ENCODE results near the gene LRRC8C. TPM values are rescaled to one million over a fixed set of nuclear protein-coding genes. Genes with fewer than 3 reads are reported as not detected.
A peak's percentile ranks its signal among the peaks of the same experiment; 100 is the strongest.
"Not testable (repeated sequence)": the region's sequence is repeated elsewhere in the genome, so short reads cannot be mapped to it uniquely, and the experiment has no call there.

Gene LRRC8C
- total RNA-seq, 2 experiments from 2014 or later = 38.2 to 41.8 TPM

DNA sequence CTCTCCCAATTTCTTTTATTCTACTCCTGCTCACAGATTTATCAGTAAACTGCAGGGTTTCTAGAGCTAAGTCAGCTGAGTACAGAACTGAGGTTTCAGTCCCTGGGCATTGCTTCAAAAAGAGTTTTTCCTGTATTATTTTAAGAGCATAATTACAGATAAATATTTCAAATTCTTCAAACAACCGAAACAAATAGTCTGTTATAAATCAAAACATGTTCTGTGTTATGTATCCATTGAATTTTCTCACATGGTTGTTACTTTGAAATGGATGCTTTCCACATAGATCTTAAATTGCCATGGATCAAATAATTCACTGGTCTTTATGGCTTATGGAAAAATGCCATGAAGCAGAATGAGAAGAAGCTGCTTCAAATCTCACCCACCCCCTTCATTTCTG lies 64.5 kb downstream of the LRRC8C start:
- peaks cover 68% of the 10 kb centered on the region for H3K4me1 Mint-ChIP-seq
- peaks cover 40% of the 10 kb centered on the region for H3K36me3 Mint-ChIP-seq
- DNase-seq = no peak
- no peak overlapping the region for H3K4me3 Mint-ChIP-seq
- H3K27me3 Mint-ChIP-seq = no peaks in the 10 kb centered on the region
- H3K27ac Mint-ChIP-seq = peak overlapping the region; percentile 61
- no peak for ATAC-seq (ENCODE audit: low read depth)
- no peaks in the 10 kb centered on the region for H3K9me3 Mint-ChIP-seq
- POLR2A ChIA-PET = no interaction called here

DNA sequence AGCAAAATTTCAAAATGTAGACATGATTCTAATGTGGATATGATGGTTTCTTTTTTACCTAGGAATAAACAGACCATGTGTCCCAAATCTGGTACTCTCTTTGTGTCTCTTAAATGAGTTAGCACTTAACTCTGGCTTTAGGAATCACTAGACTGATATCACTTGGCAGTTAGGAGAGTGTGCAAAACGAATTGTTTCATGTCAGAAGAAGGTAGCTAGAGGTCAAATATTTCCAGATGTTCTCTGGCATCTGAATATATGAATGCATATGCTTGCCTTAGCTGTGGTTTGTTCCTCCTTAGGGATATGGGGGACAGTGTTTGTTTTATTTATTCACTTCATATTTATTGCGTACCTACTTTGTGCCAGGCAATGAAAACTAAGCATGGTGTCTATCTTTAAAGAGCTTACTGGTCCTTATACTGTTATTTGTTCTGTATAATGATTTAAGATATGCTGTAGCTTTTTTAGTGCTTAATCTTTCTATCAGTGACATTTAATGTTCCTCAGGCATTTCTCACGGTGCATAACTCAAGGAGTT lies 65.2 kb downstream of the LRRC8C start:
- peak overlapping the region; percentile 61 for H3K27ac Mint-ChIP-seq
- peaks cover 63% of the 10 kb centered on the region for H3K4me1 Mint-ChIP-seq
- H3K9me3 Mint-ChIP-seq = no peaks in the 10 kb centered on the region
- ATAC-seq (ENCODE audit: low read depth) (no peak), DNase-seq (no peak)
- peaks cover 44% of the 10 kb centered on the region for H3K36me3 Mint-ChIP-seq
- POLR2A ChIA-PET = interaction anchor here (1.0 to 1.8 kb wide), 2 partner anchors 27 to 87 kb away, joined by 3 to 6 read pairs; no protein-coding TSS in a partner anchor
- no peaks in the 10 kb centered on the region for H3K27me3 Mint-ChIP-seq
- H3K4me3 Mint-ChIP-seq = no peak overlapping the region

DNA sequence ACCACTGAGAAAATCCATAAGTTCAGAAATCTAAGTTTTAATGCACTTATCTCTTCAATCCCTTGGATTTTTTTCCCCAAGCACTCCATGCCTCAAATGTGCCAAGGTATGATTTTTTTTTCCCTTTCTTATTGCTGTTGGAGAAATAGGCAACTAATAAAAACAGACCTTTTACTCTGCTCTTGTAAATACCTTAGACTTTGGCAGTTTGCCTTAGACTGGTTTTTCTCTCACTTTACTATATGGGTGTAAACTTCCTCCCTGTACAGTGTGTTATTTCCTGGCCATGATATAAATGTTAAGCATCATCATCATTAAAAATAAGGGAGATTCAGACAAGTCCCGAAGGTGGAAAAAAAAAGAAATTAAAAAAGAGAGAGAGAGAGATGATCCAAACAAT lies 65.7 kb downstream of the LRRC8C start:
- POLR2A ChIA-PET = interaction anchor here (0.7 to 1.8 kb wide), 3 partner anchors 28 to 87 kb away, joined by 3 to 6 read pairs (median 3); no protein-coding TSS in a partner anchor
- Mint-ChIP-seq H3K4me1 (peaks cover 62% of the 10 kb centered on the region), H3K27ac (peak overlapping the region; percentile 83), H3K9me3 (no peaks in the 10 kb centered on the region), H3K36me3 (peaks cover 47% of the 10 kb centered on the region), H3K27me3 (no peaks in the 10 kb centered on the region), H3K4me3 (peak overlapping the region; percentile 54)
- ATAC-seq (ENCODE audit: low read depth) = peak; percentile 31
- no peak for DNase-seq

DNA sequence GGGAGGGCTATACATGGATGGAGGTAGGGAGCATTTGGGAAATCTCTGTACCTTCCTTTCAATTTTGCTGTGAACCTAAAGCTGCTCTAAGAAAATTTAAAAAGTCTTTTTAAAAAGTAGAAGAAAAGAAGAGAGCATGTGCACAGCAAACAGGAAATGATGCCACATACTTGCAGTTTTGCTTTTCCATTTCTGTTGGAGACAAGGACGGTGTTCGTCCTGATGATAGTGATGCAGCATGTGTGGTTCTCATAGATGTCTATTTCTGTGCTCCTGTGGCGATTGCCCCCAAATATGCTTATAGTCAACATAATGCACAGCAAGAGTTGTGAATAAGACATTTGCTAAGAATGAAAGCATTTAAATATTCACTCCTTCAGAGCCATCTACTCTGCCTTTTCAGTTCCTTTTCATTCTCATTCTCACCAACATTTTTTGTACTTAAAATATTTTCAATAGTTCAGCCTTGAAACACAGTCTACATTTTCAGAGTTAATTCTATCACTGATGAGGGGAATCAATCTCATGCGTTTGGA lies 66.6 kb downstream of the LRRC8C start:
- POLR2A ChIA-PET = interaction anchor here (1.4 to 1.8 kb wide), 2 partner anchors 58 to 88 kb away, joined by 3 to 6 read pairs; no protein-coding TSS in a partner anchor
- H3K9me3 Mint-ChIP-seq = peaks cover 6% of the 10 kb centered on the region
- peak; percentile 37 for ATAC-seq (ENCODE audit: low read depth)
- no peak for DNase-seq
- peak overlapping the region; percentile 60 for H3K4me3 Mint-ChIP-seq
- peaks cover 51% of the 10 kb centered on the region for H3K36me3 Mint-ChIP-seq
- peak overlapping the region; percentile 83 for H3K27ac Mint-ChIP-seq
- no peaks in the 10 kb centered on the region for H3K27me3 Mint-ChIP-seq
- H3K4me1 Mint-ChIP-seq = peaks cover 60% of the 10 kb centered on the region

DNA sequence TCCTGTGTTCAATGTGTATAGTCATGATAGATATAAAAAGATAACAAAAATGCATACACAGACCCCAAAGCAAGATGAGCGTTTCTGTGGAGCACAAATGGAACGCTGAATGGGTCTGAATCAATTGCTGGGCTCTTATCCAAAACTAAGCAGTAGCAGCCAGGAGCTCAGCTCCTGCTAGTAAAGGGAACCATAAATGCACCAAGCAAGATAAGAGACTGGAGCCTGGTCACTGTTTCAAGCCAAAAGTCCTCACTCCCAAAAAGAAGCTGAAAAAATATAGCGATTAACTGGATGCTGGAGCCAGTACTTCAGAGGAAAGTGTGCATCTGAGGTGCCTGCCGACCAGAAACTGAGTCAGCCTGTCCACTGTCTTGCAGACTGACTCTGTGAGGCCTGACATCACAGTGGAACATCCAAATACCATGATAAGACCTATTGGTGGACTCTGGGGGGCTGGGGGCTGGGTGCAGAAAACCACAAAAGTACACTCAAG lies 68.9 kb downstream of the LRRC8C start:
- ATAC-seq (ENCODE audit: low read depth) (peak; percentile 27), DNase-seq (no peak)
- peaks cover 53% of the 10 kb centered on the region for H3K4me1 Mint-ChIP-seq
- H3K4me3 Mint-ChIP-seq = no peak overlapping the region
- peak overlapping the region; percentile 17 for H3K27ac Mint-ChIP-seq
- H3K36me3 Mint-ChIP-seq = peaks cover 57% of the 10 kb centered on the region
- POLR2A ChIA-PET = no interaction called here
- peaks cover 6% of the 10 kb centered on the region for H3K9me3 Mint-ChIP-seq
- no peaks in the 10 kb centered on the region for H3K27me3 Mint-ChIP-seq

DNA sequence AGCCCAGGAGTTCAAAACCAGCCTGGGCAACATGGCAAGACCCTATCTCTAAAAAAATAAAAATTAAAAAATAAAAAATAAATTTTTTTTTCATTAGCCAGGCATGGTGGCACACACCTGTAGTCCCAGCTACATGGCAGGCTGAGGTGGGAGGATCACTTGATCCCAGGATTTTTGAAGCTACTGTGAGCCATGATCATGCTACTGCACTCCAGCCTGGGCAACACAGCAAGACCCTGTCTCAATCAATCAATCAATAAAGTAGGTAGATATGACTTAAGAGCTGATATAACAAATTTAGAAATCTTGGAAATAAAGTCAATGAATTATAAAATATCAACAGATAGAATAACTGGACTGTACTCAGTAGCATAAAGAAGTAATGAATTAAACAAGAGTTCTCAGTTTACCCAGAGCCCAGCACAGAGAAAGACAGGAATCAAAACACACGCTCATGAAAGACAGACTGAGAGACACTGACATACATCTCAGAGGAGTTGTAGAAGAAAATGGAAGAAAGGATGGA lies 69.7 kb downstream of the LRRC8C start:
- POLR2A ChIA-PET = interaction anchor here (0.8 to 1.1 kb wide), 2 partner anchors 19 to 70 kb away, joined by 3 read pairs; partner anchors contain the start of gene LRRC8C
- no peak overlapping the region for H3K27ac Mint-ChIP-seq
- peaks cover 56% of the 10 kb centered on the region for H3K36me3 Mint-ChIP-seq
- H3K4me3 Mint-ChIP-seq = no peak overlapping the region
- H3K9me3 Mint-ChIP-seq = peaks cover 6% of the 10 kb centered on the region
- H3K4me1 Mint-ChIP-seq = peaks cover 53% of the 10 kb centered on the region
- H3K27me3 Mint-ChIP-seq = no peaks in the 10 kb centered on the region
- no peak for DNase-seq
- no peak for ATAC-seq (ENCODE audit: low read depth)

DNA sequence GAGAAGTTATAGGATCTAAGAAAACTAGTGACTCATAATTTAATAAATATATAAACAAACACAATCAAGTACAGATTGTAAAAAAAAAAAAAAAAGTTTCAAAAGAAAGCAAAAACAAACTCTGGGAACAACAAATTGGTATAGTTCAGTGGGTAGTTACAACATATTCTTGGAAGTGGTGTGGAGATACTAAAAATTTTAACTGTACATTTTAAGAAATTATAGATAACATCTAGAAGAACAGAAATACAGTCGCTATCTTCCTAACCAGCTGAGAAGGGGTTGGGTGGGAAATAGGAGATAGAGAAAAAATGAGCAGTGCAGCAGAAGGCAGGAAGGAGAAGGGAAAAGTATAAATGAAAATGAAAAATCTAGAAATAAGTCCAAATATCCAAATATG lies 70.5 kb downstream of the LRRC8C start:
- ATAC-seq (ENCODE audit: low read depth) = no peak
- Mint-ChIP-seq H3K36me3 (peaks cover 58% of the 10 kb centered on the region), H3K27me3 (no peaks in the 10 kb centered on the region), H3K27ac (no peak overlapping the region), H3K9me3 (peaks cover 6% of the 10 kb centered on the region), H3K4me1 (peaks cover 47% of the 10 kb centered on the region), H3K4me3 (no peak overlapping the region)
- POLR2A ChIA-PET = interaction anchor here (1.1 kb wide), 1 partner anchor 71 kb away, joined by 3 read pairs; the partner anchor contains the start of gene LRRC8C
- no peak for DNase-seq

DNA sequence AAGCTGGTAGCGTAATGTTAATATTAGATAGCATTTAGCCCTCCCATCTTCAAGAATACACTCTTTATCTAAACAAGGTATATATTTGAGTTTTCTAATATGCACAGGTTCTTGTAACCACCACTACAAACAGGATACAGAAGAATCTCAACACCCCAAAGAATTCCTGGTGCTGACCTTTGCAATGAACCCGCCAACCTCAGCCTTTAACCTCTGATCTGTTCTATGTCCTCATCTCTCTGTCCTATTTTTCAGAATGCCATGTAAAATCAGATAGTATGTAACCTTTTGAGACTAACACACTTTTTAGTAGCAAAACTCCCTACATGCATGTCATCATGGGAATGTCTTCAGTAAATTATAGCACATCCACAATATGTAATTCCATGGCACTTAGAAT lies 71.1 kb downstream of the LRRC8C start:
- peaks cover 64% of the 10 kb centered on the region for H3K36me3 Mint-ChIP-seq
- H3K27ac Mint-ChIP-seq = no peak overlapping the region
- ATAC-seq (ENCODE audit: low read depth) (no peak), DNase-seq (no peak)
- no peak overlapping the region for H3K4me3 Mint-ChIP-seq
- H3K9me3 Mint-ChIP-seq = peaks cover 6% of the 10 kb centered on the region
- POLR2A ChIA-PET = no interaction called here
- peaks cover 45% of the 10 kb centered on the region for H3K4me1 Mint-ChIP-seq
- no peaks in the 10 kb centered on the region for H3K27me3 Mint-ChIP-seq

DNA sequence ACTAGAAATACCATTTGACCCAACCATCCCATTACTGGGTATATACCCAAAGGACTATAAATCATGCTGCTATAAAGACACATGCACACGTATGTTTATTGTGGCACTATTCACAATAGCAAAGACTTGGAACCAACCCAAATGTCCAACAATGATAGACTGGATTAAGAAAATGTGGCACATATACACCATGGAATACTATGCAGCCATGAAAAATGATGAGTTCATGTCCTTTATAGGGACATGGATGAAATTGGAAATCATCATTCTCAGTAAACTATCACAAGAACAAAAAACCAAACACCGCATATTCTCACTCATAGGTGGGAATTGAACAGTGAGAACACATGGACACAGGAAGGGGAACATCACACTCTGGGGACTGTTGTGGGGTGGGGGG lies 72.0 kb downstream of the LRRC8C start:
- Mint-ChIP-seq H3K36me3 (peaks cover 60% of the 10 kb centered on the region), H3K4me1 (peaks cover 37% of the 10 kb centered on the region)
- H3K27me3 Mint-ChIP-seq; DNase-seq; H3K9me3 Mint-ChIP-seq; H3K4me3 Mint-ChIP-seq; H3K27ac Mint-ChIP-seq; POLR2A ChIA-PET; ATAC-seq (ENCODE audit: low read depth): not testable (repeated sequence)

DNA sequence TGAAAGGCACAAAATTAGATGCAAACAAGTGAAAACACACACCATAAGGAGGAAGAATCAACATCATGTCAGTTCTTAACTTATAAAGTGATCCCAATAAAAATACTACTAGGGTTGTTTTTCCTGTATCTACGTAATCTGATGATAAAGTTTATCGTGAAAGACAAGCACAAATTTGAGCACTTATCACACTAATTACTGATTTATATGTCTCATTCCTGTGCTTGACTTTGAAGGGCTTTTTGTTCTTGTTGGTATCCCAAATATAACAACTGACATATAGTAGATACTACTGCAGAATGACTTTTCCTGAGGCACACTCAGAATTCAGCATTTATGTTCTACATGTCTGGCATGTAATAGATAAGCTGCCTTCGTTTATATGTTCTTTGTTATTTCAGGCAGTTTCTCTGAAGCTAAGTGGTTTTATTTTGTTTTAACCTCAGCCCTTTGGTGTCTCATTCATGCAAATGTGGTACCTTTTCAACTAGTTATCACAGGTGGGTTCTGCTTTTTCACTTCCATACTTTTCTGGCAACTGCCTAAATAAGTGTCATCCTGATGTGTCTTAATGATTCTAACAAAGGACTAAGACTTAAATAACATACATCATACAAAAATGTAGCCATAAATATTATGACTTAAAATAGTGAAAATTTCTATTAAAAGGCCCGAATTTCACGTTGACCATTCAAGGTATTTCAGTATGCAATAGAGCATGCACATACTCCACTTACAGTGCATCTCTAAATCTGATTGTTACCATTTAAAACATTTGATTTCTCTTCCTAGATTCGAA lies 73.2 kb downstream of the LRRC8C start:
- DNase-seq (no peak), ATAC-seq (ENCODE audit: low read depth) (no peak)
- Mint-ChIP-seq H3K27ac (no peak overlapping the region), H3K36me3 (peaks cover 58% of the 10 kb centered on the region), H3K9me3 (peaks cover 6% of the 10 kb centered on the region), H3K27me3 (no peaks in the 10 kb centered on the region), H3K4me3 (no peak overlapping the region), H3K4me1 (peaks cover 42% of the 10 kb centered on the region)
- POLR2A ChIA-PET = no interaction called here

DNA sequence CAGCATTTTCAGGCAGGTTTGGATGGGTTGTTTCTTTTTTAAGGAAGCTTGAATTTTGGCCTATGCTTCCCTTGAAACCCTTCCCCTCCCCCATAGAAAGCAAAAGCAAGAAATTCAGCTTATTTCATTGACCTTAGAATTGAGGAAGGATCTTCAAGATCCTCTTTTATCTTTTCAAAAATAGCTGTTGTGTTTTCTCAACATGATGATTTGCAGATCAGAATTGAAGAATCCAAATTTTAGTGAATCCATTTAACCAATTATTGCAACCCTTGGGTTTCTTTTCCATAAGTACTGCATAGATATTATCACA lies 73.7 kb downstream of the LRRC8C start:
- no peak overlapping the region for H3K4me3 Mint-ChIP-seq
- DNase-seq (no peak), ATAC-seq (ENCODE audit: low read depth) (no peak)
- H3K27ac Mint-ChIP-seq = no peak overlapping the region
- peaks cover 6% of the 10 kb centered on the region for H3K9me3 Mint-ChIP-seq
- no peaks in the 10 kb centered on the region for H3K27me3 Mint-ChIP-seq
- H3K36me3 Mint-ChIP-seq = peaks cover 58% of the 10 kb centered on the region
- peaks cover 43% of the 10 kb centered on the region for H3K4me1 Mint-ChIP-seq
- POLR2A ChIA-PET = no interaction called here

DNA sequence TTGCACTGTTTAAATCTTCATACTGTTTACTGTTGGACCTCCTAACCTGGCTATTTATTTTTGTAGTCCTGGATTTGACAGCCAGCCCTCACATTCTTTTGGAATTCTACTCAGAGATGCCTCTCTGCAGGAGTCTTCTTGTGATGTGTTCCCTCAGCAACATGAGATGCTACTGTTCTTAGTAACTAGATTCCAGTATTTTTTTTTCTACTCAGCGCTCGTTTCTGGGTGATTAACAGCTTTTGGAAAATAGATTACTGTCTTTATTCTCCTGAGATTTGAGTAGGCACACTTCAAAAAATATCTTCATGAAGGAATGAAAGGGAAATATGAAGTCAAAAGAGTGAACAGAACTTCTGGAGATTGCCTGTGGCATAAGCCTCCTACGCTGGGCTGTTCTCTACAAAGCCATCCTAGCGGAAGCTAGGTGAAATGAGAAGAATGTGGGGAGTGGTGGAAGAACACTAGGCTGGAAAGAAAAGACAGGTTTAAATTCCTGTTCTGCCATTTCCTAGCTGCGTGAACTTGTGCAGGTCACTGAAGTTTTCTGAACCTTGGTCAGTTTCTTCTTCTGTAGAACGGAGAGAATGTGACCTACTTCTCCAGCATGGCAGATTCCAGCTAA lies 75.9 kb downstream of the LRRC8C start:
- ATAC-seq (ENCODE audit: low read depth) (no peak), DNase-seq (no peak)
- no peak overlapping the region for H3K27ac Mint-ChIP-seq
- no peak overlapping the region for H3K4me3 Mint-ChIP-seq
- peaks cover 6% of the 10 kb centered on the region for H3K9me3 Mint-ChIP-seq
- POLR2A ChIA-PET = interaction anchor here (0.7 kb wide), 1 partner anchor 16 kb away, joined by 5 read pairs; no protein-coding TSS in a partner anchor
- no peaks in the 10 kb centered on the region for H3K27me3 Mint-ChIP-seq
- H3K4me1 Mint-ChIP-seq = peaks cover 38% of the 10 kb centered on the region
- H3K36me3 Mint-ChIP-seq = peaks cover 56% of the 10 kb centered on the region

DNA sequence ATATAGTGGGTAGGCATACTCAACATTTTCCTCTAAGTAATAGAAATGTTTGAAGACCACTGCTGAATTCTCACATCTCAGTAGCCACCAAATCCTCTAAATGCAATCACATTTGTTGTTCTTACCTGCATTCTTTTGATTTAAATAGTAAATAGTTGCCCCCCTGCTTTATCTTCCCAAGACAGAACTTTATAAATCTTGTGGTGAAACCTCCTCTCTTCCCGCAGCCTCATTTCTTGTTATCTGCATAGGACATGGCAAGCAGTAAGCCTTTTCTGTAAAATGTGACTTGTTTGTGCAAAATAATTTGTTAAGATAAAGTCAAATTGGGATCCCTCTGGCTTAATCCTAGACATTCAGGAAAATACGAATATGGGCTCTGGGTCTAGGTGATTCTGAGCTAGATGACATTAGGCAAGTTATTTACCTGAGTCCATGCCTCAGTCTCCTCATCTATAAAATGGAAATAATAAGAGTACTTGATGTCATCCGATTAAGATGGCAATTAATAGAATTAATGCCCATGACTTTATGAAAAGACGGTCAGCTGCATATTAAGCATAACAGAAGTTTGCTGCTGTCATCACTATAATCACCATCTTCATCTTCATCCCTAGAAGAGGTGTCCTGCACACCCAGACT lies 77.7 kb downstream of the LRRC8C start:
- POLR2A ChIA-PET = no interaction called here

More for the DNA sequence above, 77.7 kb downstream of the LRRC8C start:
- Mint-ChIP-seq H3K36me3 (peaks cover 58% of the 10 kb centered on the region), H3K27me3 (no peaks in the 10 kb centered on the region), H3K9me3 (no peaks in the 10 kb centered on the region), H3K4me3 (no peak overlapping the region), H3K27ac (no peak overlapping the region), H3K4me1 (peaks cover 33% of the 10 kb centered on the region)
- DNase-seq (no peak), ATAC-seq (ENCODE audit: low read depth) (no peak)
